SK-N-MC (cell line): ENCODE measurements around the gene DNAAF6.

Experiments
- DNase-seq: peaks from one replicate; pipeline ENCODE4 v3.0.0-alpha.2; 2011; ENCODE audit warnings: low read depth, low spot score
- H3K27ac ChIP-seq: fragments of 200-600 bp; sonication (generic); 2 replicates; pipeline ENCODE4 v1.5.1; 2016; ENCODE audit warnings: mixed run types
- H3K36me3 ChIP-seq: fragments of 200-600 bp; sonication (generic); 2 replicates; pipeline ENCODE4 v1.6.1; 2017; ENCODE audit warnings: antibody characterized with exemption, low read length, mixed read lengths; ENCODE audit not compliant: insufficient read depth
- H3K4me3 ChIP-seq: fragments of 200-600 bp; sonication (generic); 2 replicates; pipeline ENCODE4 v1.5.1; 2016
- H3K9ac ChIP-seq: fragments of 200-600 bp; sonication (generic); 2 replicates; pipeline ENCODE4 v1.8.0; 2017; ENCODE audit warnings: mixed run types, mixed read lengths; ENCODE audit not compliant: insufficient read length
- H3K9me3 ChIP-seq: fragments of 200-600 bp; sonication (generic); 2 replicates; pipeline ENCODE4 v1.6.1; 2017; ENCODE audit warnings: low read depth, mild to moderate bottlenecking, antibody characterized with exemption, low read length, moderate library complexity, mixed read lengths
- EZH2 ChIP-seq: fragments of 200-600 bp; sonication (generic); IDR thresholded peaks from one replicate; pipeline ENCODE4 v1.6.1; 2017; ENCODE audit warnings: antibody characterized with exemption
- FOXP2 ChIP-seq: optimal IDR thresholded peaks from 2 replicates; pipeline ENCODE3; 2011; ENCODE audit warnings: mild to moderate bottlenecking, moderate library complexity; ENCODE audit not compliant: insufficient read depth; ENCODE audit errors: extremely low read length, control extremely low read depth
- POLR2AphosphoS5 ChIP-seq: IDR thresholded peaks from 2 replicates; pipeline ENCODE4 v1.6.1; 2012; ENCODE audit warnings: mild to moderate bottlenecking, low read depth, low read length, borderline replicate concordance

Gene DNAAF6

GRCh38 chrX:107272431-107272921, 66.1 kb downstream of the DNAAF6 start:
- H3K4me3 ChIP-seq, result no peak overlapping the region
- no peak for TF ChIP-seq POLR2AphosphoS5
- no peak for TF ChIP-seq EZH2
- no peak for TF ChIP-seq FOXP2
- H3K36me3 ChIP-seq, result no peaks in the 10 kb centered on the region
- H3K9me3 ChIP-seq, result no peaks in the 10 kb centered on the region
- no peak for DNase-seq
- no peak overlapping the region for H3K9ac ChIP-seq
- H3K27ac ChIP-seq, result no peak overlapping the region

GRCh38 chrX:107273795-107274194, 67.4 kb downstream of the DNAAF6 start:
- no peak overlapping the region for H3K4me3 ChIP-seq
- H3K27ac ChIP-seq, result no peak overlapping the region
- no peaks in the 10 kb centered on the region for H3K9me3 ChIP-seq
- TF ChIP-seq EZH2 (no peak), FOXP2 (no peak), POLR2AphosphoS5 (no peak)
- no peak overlapping the region for H3K9ac ChIP-seq
- DNase-seq, result no peak
- H3K36me3 ChIP-seq, result no peaks in the 10 kb centered on the region

GRCh38 chrX:107288676-107289075, 82.3 kb downstream of the DNAAF6 start:
- no peak for DNase-seq
- H3K4me3 ChIP-seq, result no peak overlapping the region
- TF ChIP-seq FOXP2 (no peak), EZH2 (no peak), POLR2AphosphoS5 (no peak)
- no peaks in the 10 kb centered on the region for H3K9me3 ChIP-seq
- no peak overlapping the region for H3K27ac ChIP-seq
- no peak overlapping the region for H3K9ac ChIP-seq
- H3K36me3 ChIP-seq, result no peaks in the 10 kb centered on the region

- TF ChIP-seq FOXP2 (no peak), EZH2 (no peak), POLR2AphosphoS5 (no peak)
- no peak overlapping the region for H3K27ac ChIP-seq
- no peak overlapping the region for H3K4me3 ChIP-seq
- H3K36me3 ChIP-seq, result no peaks in the 10 kb centered on the region
- no peaks in the 10 kb centered on the region for H3K9me3 ChIP-seq
- H3K9ac ChIP-seq, result no peak overlapping the region
- DNase-seq, result no peak
These were observed 83.6 kb downstream of the DNAAF6 start for GRCh38 chrX:107290019-107290418.

- Histone ChIP-seq H3K9ac (no peak overlapping the region), H3K9me3 (no peaks in the 10 kb centered on the region), H3K27ac (no peak overlapping the region), H3K36me3 (no peaks in the 10 kb centered on the region), H3K4me3 (no peak overlapping the region)
- TF ChIP-seq EZH2, result no peak
- TF ChIP-seq POLR2AphosphoS5, result no peak
- no peak for TF ChIP-seq FOXP2
- no peak for DNase-seq
These were observed 86.6 kb downstream of the DNAAF6 start for GRCh38 chrX:107293056-107293455.
